Esophagus mucosa (tissue), 1 donor: Measurements from ENCODE around the gene ACP7. TPM values are rescaled to one million over a fixed set of nuclear protein-coding genes. Genes with fewer than 3 reads are reported as not detected.
"Not testable (repeated sequence)": the region's sequence is repeated elsewhere in the genome, so short reads cannot be mapped to it uniquely, and the experiment has no call there.

Experiments used
- ATAC-seq: fragments of 200-7000 bp; cut with Tn5 transposase; one replicate; pipeline ENCODE4 v1.9.1; 2020
- total RNA-seq: library from RNA; stranded (reverse); gene quantifications from one replicate; pipeline ENCODE4 v1.2.4, GENCODE V29; 2023
- donor health status: DM: yes; HTN: yes; CAD: no.

ACP7 gene
- total RNA-seq, 1 donor from 2014 or later: 0.32 TPM

DNA sequence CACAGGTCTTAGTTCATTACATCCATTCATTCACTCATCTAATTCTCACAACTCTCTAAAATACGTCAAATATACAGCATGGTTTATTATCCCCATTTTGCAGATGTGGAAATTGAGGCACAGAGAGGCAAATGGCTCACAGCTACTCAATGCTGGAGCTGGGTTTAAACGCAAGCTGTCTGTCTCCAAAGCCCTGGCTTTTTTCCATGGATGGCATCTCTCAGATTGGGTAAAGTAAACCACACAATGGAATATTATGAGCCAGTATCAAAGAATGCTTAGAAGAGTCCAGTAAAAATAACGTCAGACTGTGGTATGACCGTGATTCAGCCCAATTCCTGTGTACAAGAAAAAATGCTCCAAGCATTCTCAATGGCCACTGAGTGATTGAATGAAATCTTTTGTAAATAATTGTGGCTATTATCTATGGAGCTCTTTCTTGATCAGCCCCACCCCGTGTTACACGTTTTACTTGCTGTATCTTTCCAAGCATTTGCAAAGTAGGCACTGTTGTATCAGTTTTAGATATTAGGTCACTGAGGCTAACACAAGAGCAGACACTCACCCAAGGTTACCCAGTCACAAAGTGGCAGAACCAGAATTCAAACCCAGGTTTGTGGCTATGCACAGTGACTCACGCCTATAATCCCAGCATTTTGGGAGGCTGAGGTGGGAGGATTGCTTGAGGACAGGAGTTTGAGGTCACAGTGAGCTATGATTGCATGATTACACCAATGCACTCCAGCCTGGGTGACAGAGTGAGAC, 5.5 kb upstream of the ACP7 start:
- ATAC-seq: peak; percentile 69

DNA sequence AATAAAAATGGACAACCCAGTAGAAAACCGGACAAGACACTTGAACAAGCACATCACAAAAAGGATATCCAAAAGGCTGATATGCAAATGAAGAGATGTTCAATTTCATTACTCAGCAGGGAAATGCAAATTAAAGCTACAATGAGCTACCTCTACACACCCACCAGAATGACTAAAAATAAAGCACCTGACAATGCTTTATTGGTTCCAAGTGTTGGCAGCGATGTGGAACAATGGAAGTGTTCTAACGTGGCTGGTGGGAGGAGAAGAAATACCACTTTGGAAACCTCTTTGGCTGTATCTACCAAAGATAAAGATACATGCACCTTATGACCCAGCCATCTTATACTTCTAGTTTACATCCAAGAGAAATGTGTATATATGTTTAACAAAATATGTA, 3.7 kb upstream of the ACP7 start:
- peak; percentile 33 for ATAC-seq

DNA sequence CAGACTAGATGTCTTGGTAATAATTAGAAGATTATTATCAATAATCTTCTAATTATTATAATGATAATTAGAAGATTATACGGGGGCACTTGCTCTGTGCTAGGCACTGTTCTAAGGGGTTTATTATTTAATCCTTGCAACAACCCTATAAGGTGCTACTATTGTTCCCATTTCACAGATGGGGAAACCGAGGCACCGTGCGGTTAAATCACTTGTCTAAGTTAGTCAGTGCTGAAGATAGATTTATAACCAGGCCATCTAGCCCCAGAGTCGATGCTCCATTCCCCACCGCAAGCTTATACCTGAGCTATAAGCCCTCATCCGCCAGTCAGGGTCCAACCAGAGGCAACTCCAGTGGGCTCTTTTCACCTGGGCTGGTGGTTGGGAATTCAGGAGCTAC, 2.0 kb upstream of the ACP7 start:
- ATAC-seq: no peak

DNA sequence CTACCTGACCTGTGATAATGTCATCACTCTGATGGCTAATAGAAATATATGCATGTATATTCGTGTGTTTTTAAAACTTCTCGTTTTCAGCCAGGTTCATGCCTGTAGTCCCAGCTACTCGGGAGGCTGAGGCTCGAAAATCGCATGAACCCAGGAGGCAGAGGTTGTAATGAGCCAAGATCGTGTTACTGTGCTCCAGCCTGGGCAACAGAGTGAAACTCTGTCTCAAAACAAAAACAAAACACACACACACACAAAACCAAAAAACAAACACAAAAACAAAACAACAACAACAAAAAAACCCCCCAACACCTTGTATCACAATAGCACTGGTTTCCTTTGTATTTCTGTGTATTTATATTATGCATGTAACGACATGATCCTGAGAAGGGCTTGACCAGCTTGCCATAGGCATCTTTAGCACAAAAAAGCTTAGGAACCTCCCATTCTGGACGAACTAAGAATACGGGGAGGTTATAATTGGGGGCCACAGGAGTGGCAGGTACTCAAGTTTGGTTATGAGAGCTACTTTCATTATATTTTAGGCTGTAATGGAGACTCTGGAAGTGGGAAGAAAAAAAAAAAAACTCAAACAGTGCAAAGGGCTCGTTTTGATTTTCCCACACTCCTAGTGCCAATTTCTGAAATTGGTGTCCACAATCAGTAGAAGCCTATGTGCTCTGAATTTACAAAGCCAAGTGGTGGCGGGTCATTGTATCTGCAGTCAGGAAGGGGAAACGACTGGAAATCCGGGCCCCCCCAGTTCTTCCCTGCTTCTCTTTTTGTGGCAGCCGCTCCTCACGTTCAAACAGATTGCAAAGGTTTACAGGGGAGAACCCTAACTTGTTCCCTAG, 1.2 kb upstream of the ACP7 start:
- ATAC-seq: no peak

DNA sequence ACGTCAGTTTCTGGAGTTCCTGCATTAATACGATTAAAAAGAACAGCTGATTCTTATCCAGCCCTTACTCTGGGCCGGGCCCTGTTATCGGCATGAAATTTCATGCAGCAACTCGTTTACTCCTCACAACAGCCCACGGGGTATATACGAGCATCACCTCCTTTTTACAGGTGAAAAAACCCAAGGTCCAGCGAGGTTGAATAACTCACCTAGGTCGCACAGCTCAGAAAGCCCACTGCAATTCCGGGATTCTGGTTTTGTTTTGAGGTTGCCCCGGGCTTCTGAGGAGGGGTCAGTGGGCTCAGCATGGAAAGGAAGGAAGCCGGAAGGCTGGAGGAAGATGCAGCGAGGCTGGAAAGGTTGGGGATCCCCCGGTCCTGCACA, 577 bp upstream of the ACP7 start:
- ATAC-seq: no peak

DNA sequence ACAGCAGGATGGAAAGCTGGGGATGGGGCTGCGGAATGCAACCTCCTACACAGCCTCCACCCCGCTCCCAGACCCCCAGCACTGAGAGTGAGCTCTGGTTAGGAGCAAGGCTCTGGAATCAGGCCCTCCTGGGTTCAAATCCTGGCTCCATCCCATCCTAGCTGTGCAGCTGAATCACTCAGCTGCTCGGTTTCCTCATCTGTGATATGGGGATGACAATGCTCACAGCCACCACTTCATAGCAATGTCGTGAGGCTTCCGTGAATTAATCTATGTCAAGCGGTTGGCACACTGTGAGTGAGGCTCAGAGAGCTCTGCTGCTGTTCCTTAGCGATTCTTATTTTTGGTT, 538 bp downstream of the ACP7 start:
- no peak for ATAC-seq

DNA sequence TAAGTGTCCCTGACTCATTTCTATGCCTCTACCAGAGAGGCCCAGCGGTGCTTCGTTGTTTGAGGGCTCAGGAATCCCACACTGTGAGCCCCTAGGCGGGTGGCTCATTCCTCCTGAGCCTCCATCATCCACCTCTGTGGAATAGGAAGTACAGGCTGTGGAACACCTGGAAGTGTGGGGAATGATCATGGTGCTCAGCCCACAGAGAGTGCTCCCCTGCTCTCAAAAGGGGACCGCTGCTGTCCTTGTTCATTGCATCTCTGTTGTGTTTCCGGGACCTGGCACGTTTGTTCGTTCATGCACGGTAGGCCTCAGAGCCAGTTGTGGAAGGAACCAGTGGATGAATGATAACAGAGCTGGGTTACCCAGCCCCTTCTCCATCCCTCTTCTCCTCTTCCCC, 1.2 kb downstream of the ACP7 start:
- no peak for ATAC-seq

DNA sequence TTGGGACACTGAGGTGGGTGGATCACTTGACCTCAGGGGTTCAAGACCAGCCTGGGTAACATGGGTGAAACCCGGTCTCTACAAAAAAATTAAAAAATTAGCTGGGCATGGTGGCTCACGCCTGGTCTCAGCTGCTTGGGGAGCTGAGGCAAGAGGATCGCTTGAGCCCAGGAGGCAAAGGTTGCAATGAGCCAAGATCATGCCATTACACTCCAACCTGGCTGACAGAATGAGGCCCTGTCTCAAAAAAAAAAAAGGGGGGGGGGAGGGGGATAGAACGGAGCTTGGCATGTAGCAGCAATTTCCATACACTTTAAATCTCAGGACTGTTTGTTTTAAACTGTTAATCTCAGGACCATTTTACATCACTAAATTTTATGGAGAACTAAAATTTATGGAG, 2.2 kb downstream of the ACP7 start:
- no peak for ATAC-seq

DNA sequence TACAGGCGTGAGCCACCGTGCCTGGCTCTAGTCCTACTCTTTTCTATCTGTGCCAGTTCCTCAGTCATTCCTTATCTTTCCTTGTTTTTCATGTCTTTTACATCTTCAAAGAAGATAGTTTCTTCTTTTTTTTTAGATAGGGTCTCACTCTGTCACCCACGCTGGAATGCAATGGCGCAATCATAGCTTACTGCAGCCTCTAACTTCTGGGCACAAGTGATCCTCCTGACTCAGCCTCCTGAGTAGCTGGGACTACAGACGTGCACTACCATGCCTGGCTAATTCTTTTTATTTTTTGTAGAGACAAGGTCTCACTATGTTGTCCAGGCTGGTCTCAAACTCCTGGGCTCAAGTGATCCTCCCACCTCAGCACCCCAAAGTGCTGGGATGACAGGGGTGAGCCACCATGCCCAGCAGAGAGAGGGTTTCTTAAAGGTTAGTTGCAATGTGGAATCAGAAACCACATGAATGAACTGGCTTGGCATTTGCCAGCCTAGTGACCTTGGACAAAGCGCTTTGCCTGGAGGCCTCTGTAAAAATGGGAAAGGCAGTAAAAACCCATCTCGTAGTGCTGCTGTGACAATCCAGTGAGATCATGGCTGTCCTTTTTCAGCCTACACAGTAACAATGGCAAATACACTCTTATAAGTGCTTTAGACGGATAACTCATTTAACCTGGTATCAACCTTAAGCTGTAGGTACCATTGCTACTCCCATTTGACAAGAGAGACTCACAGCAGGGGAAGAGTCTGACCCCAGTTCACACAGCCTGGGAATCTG, 3.9 kb downstream of the ACP7 start:
- no peak for ATAC-seq

DNA sequence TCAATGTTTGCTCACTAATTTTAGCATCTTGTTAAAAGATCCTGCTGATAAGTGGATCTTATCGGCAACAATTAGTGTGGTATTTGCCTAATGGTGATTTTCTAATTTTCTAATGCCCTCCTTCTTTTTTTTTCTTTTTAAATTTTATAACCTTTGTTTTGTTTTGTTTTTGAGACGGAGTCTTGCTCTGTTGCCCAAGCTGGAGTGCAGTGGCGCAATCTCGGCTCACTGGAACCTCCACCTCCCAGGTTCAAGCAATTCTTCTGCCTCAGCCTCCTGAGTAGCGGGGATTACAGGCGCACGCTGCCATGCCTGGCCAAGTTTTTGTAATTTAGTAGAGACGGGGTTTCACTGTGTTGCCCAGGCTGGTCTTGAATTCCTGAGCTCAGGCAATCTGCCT, 5.8 kb downstream of the ACP7 start:
- not testable (repeated sequence) for ATAC-seq

DNA sequence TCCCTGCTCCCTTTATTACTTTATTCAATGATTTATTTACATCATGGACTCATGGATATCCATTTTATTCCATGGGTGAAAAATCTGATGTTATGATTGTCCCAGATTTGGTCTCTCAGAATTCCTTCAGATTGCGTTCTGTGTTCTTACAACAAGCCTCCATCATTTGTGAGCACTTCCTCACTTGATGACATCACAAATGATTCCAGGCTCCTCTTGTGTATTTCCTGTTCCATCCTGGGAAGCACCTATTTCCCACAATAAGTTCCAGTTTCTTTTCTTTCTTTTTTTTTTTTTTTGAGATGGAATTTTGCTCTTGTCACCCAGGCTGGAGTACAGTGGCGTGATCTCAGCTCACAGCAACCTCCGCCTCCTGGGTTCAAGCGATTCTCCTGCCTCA, 6.7 kb downstream of the ACP7 start:
- no peak for ATAC-seq

DNA sequence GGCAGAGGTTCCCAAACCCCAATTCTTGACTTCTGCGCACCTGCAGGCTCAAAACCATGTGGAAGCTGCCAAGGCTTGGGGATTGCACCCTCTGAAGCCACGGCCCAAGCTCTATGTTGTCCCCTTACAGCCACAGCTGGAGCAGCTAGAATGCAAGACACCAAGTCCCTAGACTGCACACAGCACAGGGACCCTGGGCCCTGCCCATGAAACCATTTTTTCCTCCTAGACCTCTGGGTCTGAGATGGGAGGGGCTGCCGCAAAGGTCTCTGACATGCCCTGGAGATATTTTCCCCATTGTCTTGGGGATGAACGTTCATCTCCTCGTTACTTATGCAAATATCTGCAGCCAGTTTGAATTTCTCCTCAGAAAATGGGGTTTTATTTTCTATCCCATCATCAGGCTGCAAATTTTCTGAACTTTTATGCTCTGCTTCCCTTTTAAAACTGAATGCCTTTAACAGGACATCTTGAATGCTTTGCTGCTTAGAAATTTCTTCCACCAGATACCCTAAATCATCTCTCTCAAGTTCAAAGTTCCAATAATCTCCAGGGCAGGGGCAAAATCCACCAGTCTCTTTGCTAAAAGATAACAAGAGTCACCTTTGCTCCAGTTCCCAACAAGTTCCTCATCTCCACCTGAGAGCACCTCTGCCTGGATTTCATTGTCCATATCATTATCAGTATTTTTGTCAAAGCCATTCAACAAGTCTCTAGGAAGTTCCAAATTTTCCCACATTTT, 11.8 kb downstream of the ACP7 start:
- not testable (repeated sequence) for ATAC-seq

DNA sequence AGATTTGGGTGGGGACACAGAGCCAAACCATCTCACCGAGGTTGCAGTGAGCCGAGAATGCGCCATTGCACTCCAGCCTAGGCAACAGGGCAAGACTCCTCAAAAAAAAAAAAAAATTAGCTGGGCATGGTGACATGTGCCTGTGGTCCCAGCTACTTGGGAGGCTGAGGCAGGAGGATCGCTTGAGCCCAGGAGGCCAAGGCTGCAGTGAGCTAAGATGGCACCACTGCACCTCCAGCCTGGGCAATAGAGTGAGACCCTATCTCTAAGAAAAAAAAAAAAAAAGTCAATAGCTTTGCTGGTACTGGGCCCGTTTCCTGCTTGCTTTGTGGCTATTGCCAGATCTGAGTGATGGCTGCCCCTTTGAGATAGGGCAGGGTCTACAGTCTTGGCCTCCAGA, 13.1 kb downstream of the ACP7 start:
- ATAC-seq: no peak

DNA sequence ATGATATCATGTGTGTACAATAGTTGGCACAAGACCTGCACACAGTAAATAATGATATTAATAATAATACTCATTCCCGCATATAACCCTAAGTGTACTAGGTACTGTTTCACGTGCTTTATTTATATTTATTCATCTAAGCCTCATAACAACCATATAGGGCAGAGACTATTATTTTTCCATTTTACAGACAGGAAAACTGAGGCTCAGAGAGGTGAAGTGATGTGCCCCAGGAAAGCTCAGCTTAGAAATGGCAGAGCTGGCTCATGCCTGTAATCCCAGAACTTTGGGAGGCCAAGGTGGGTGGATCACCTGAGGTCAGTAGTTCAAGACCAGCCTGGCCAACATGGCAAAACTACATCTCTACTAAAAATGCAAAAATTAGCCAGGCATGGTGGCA, 13.6 kb downstream of the ACP7 start:
- no peak for ATAC-seq

DNA sequence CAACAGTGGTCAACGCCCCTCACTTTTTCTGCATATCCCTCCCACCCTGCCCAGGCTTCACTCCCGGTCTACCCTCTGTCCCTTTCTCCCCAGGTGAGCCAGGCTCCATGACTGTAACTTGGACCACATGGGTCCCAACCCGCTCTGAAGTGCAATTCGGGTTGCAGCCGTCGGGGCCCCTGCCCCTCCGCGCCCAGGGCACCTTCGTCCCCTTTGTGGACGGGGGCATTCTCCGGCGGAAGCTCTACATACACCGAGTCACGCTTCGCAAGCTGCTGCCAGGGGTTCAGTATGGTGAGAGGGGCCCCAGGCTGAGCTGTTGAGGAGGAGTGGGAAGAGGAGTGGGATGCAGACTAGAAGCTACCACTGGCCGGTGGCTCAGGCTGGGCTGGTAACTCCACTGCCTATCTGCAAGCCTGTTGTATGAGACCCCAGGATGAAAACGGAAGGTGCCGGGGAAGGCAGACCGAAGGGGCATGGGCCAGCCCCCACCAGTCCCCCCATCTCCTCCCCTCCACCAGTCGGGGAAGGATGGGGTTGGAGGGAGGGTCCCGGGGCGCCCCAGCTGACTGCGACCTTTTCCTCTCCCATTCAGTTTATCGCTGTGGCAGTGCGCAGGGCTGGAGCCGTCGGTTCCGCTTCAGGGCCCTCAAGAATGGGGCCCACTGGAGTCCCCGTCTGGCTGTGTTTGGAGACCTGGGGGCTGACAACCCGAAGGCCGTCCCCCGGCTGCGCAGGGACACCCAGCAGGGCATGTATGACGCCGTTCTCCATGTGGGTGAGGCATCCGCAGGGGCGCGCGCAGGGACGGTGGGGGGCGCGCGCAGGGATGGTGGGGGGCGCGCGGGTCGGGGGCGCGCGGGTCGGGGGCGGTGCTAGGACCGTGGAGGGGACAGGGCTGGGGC, 14.4 kb downstream of the ACP7 start:
- ATAC-seq: no peak

DNA sequence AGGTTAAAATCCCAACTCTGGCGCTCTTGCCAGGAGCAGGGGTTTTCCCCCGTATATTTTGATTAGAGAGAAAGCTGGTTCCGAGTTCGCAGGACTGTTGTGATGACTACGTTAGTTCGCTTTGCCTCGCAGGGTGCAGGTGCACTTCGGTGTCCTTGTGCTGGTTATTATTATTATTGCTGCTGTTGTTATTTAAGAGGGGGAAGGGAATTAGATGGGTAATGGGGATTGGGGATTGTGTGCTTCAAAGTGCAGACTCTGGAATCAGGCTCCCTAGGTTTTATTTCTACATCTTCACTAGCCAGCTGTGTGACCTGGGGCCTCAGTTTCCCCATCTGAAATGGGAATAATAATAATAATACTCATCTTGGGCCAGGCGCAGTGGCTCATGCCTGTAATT, 15.2 kb downstream of the ACP7 start:
- no peak for ATAC-seq

DNA sequence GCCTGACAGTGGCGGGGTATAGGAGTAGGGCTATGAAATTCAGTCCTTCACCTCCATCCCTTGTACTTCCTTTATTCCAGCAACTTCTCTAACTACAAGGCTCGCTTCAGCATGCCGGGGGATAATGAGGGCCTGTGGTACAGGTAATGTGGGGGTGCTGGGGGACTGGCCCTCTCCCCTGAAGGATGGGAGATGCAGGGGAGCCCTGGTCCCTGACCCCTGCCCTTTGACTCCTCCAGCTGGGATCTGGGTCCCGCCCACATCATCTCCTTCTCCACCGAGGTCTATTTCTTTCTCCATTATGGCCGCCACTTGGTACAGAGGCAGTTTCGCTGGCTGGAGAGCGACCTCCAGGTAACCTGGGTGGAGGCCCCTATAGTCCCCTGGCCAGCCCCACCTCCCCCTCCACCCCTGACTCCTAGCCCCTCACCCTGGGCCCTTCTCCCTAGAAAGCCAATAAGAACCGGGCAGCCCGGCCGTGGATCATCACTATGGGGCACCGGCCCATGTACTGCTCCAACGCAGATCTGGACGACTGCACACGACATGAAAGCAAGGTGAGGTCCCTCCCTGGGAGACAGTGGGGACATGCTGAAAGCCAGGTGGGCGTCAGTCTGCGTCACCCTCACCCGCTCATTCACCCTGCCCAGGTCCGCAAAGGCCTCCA, 16.5 kb downstream of the ACP7 start:
- ATAC-seq: no peak

DNA sequence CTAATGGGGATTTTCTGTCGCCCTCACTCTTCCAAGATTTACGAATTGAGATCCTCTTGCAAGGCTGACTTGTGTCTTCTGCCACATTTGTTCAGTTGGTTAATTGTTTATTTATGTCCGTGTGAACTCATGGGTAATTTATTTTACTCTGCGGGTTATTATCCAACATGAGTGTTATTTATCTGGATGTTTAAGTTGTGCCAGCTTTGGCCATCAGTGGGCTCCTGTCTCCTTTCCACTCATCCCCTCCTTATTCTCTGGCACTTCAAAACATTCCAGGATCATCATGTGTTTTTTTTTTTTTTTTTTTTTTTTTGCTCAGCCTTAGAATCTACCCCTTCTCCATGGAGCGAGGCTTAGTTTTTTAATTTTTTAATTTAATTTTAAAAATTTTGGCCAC, 19.0 kb downstream of the ACP7 start:
- no peak for ATAC-seq

DNA sequence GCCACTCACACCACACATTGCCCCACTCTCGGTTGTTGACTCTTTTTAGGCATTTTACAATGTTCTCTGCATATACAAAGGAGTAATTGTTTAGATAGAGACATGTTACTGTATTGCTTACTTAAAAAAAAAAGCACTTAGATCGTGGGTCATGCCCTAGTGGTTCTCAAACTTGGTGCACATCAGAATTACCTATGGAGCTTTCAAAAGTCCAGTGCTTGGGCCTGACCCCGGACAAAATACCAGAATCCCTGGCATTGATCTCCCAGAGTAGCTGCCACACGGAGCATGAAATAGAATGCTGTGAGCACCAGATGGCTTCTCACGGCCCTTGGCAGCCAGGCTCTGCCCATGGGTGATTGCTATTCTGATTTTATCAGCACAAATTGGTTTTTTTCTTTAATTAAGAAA, 20.0 kb downstream of the ACP7 start:
- ATAC-seq: no peak

DNA sequence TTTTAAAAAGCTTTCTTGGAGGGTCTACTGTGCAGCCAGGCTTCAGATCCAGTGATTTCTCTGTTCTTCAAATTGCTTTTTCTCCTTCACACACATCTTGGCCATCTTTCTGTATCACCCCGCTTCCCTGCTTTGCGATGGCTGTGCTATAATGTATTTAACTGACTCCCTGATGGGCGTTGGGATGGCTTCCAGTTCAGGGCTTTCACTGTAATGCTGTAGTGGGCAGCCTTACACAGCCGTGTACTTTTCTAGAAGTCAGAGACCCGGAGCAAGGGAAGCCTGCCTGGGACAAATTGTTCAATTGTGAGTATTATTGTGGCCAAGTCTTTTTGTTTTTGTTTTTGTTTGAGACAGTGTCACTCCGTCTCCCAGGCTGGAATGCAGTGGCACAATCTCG, 22.0 kb downstream of the ACP7 start:
- no peak for ATAC-seq

DNA sequence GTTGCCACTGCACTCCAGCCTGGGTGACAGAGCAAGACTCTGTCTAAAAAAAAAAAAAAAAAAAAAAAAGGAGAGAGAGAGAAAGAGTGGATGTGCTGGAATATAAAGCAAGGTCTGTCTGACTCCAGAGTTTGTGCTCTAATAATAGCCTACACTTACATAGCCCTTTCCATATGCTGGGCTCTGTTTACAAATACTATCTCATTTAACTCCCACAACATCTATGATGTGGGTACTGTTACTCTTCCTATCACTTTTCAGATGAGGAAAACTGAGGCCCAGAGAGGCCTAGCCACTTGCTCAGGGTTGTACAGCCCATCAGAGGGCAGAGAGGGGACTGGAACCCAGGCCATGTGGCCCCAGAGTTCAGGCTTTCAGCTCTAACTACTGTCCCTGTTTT, 25.5 kb downstream of the ACP7 start:
- no peak for ATAC-seq
